Adrenal gland (tissue), 5 donors: ENCODE data around the gene ZNF665.

Experiments
- CTCF ChIP-seq, 6 experiments: fragments of 450-650 bp in 4 of 6; fragments of 200-600 bp in 2 of 6; sonication (generic) in 1 of 6; IDR thresholded peaks; 1 replicate in 5 of 6; 2 replicates in 1 of 6; pipeline versions ENCODE4 v1.5.1 to v1.8.0; 2016 to 2021; ENCODE audit warnings: antibody characterized with exemption in 6 of 6, mild to moderate bottlenecking in 2 of 6, moderate library complexity in 1 of 6
- POLR2A ChIP-seq, 2 donors: fragments of 450-650 bp; IDR thresholded peaks; one replicate each; pipeline ENCODE4 v1.6.1; 2017; ENCODE audit warnings: antibody characterized with exemption in 2 of 2, mild to moderate bottlenecking in 2 of 2, moderate library complexity in 1 of 2
- donor health status: DM: no; HTN: no; CAD: no.

- TF ChIP-seq CTCF (IDR thresholded peaks at IDR 0.05) (no peak), POLR2A (IDR thresholded peaks at IDR 0.05) (no peak)
These were observed 35.0 kb downstream of the ZNF665 start for GRCh38 chr19:53158119-53158656.
